ENCODE measurements around the gene SYPL1. TPM values are rescaled to one million over a fixed set of nuclear protein-coding genes. Genes with fewer than 3 reads are reported as not detected.

SYPL1 gene
- total and polyA plus RNA-seq, 10 donors = 49.9 to 113 (median 86.4) TPM

DNA sequence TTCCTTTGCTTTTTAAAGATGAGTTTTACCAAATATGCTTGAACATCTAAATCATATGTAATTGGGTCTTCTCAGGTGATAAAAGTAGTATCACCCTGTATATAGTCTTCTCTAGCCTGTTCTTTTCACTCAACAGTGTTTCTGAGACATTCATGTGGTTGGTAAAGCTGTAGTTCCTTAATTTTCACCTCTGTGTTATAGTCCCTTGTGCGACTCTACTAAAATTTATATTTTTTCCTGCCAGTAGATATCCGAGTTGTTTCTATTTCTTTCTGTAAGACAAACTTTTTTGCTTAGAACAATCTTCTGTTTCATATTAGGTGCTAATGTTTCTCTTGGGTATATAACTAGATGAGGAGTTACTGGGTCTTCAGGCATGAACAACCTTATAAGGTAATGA, 35.6 kb downstream of the SYPL1 start:
- no peak for DNase-seq
- intact Hi-C loops (cut with DNase I; ENCODE audit: low total_unique reads) = no loop called here
- no peaks in the 10 kb centered on the region for H3K9me3 ChIP-seq
- no peaks in the 10 kb centered on the region for H3K27me3 ChIP-seq (replicated peaks in 1 of 7)
- peak overlapping the region in 5 of 8 donors; percentile 5 to 96 (median 58) for H3K27ac ChIP-seq
- peaks cover 34 to 93% (median 66%) of the 10 kb centered on the region in 6 donors for H3K4me1 ChIP-seq
- no peak for TF ChIP-seq POLR2A (IDR thresholded peaks at IDR 0.05)
- TF ChIP-seq CTCF (IDR thresholded peaks at IDR 0.05 in 8 of 11, conservative IDR thresholded peaks at IDR 0.05 in 3 of 11) = no peak
- TF ChIP-seq POLR2AphosphoS5 (IDR thresholded peaks at IDR 0.05) = no peak
- WGBS, 5 donors = 44 to 74% (median 53%) methylated on average over 2 of the region's 2 CpGs
- H3K36me3 ChIP-seq = no peaks in the 10 kb centered on the region
- no peak overlapping the region for H3K4me3 ChIP-seq

DNA sequence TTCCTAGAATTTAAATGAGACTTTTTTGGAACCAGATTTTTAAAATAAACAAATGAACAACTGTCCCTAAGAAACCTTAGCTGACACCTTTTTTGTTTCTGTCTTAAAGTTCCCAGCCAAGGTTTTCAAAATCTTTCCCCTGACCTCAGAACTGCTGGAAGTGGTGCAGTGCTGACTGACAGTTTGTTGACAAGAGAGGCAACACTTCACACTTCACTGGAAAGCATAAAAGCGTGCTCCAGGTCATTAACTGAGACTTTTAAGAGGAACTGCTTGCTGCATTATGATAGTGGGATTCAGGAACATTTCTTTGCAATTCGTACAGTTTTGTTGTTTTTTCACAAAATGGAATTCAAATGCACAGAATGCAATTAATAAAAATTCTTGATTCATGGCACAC, 36.2 kb downstream of the SYPL1 start:
- Histone ChIP-seq H3K27me3 (replicated peaks in 1 of 7) (no peaks in the 10 kb centered on the region), H3K27ac (peak overlapping the region in 5 of 8 donors; percentile 5 to 96 (median 58)), H3K36me3 (no peaks in the 10 kb centered on the region), H3K4me3 (no peak overlapping the region), H3K9me3 (no peaks in the 10 kb centered on the region), H3K4me1 (peaks cover 40 to 99% (median 72%) of the 10 kb centered on the region in 6 donors)
- DNase-seq = no peak
- intact Hi-C loops (cut with DNase I; ENCODE audit: low total_unique reads) = no loop called here
- TF ChIP-seq CTCF (IDR thresholded peaks at IDR 0.05 in 8 of 11, conservative IDR thresholded peaks at IDR 0.05 in 3 of 11) (no peak), POLR2AphosphoS5 (IDR thresholded peaks at IDR 0.05) (peak in 1 of 3 donors; percentile 26), POLR2A (IDR thresholded peaks at IDR 0.05) (no peak)
- 27 to 45% (median 37%) methylated on average over 2 of the region's 2 CpGs for WGBS, 5 donors

DNA sequence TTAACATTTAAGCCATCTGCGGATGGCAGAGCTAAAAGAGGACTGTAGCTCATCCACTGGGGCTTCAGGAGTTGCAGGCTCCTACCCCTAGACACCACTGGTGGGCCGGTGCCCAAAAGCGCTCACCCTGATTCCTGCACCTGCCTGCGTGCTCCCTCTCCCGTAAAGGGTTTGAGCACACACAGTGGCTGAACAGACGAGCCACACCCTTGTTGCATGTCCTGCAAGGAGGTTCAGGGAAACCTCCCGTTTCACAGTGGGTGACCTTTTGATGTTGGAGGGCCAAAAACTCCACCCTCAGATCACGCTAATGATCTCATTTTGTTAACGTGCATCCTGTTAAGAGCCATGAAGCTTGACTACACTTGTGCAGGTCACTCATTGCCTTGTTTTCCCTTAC, 37.9 kb downstream of the SYPL1 start:
- peak; percentile 78 for DNase-seq
- Histone ChIP-seq H3K4me1 (peaks cover 54 to 99% (median 80%) of the 10 kb centered on the region in 6 donors), H3K4me3 (no peak overlapping the region), H3K27me3 (replicated peaks in 1 of 7) (no peaks in the 10 kb centered on the region), H3K9me3 (no peaks in the 10 kb centered on the region), H3K36me3 (no peaks in the 10 kb centered on the region), H3K27ac (peak overlapping the region in 7 of 8 donors; percentile 21 to 96 (median 91))
- TF ChIP-seq POLR2AphosphoS5 (IDR thresholded peaks at IDR 0.05) (peak in 2 of 3 donors; percentile 19 to 52), CTCF (IDR thresholded peaks at IDR 0.05 in 8 of 11, conservative IDR thresholded peaks at IDR 0.05 in 3 of 11) (no peak)
- WGBS, 5 donors = 45 to 74% (median 64%) methylated on average over 6 to 9 of the region's 9 CpGs
- intact Hi-C loops (cut with DNase I; ENCODE audit: low total_unique reads) = no loop called here

- H3K27ac ChIP-seq = peak overlapping the region in 7 of 8 donors; percentile 21 to 96 (median 91)
- no peak for TF ChIP-seq CTCF (IDR thresholded peaks at IDR 0.05 in 8 of 11, conservative IDR thresholded peaks at IDR 0.05 in 3 of 11)
- TF ChIP-seq POLR2AphosphoS5 (IDR thresholded peaks at IDR 0.05) = no peak
- no peak for TF ChIP-seq POLR2A (IDR thresholded peaks at IDR 0.05)
- H3K36me3 ChIP-seq = no peaks in the 10 kb centered on the region
- no peak overlapping the region for H3K4me3 ChIP-seq
- H3K4me1 ChIP-seq = peaks cover 56 to 99% (median 86%) of the 10 kb centered on the region in 6 donors
- WGBS, 5 donors = 89 to 95% (median 91%) methylated on average over 3 of the region's 3 CpGs
- intact Hi-C loops (cut with DNase I; ENCODE audit: low total_unique reads) = loop anchor here (2.0 kb wide), 1 partner anchor 37 kb away; no protein-coding TSS in a partner anchor
- DNase-seq = no peak
- H3K27me3 ChIP-seq (replicated peaks in 1 of 7) = no peaks in the 10 kb centered on the region
- no peaks in the 10 kb centered on the region for H3K9me3 ChIP-seq
Observed at GRCh38 chr7:106073701-106074100, 38.4 kb downstream of the SYPL1 start.

Measured in spleen (tissue), 11 donors.